ENCODE results near the gene CDX1. TPM values are rescaled to one million over a fixed set of nuclear protein-coding genes. Genes with fewer than 3 reads are reported as not detected.

CDX1 gene
- total RNA-seq, 1 donor from 2014 or later = not detected

GRCh38 chr5:150188146-150188842, 21.7 kb downstream of the CDX1 start:
- Histone ChIP-seq H3K27me3 (ENCODE audit: low read depth) (peaks cover 45% of the 10 kb centered on the region), H3K27ac (replicated peaks) (no peak overlapping the region), H3K36me3 (no peaks in the 10 kb centered on the region), H3K4me3 (no peak overlapping the region), H3K9me3 (replicated peaks) (no peaks in the 10 kb centered on the region), H3K4me1 (peaks cover 7% of the 10 kb centered on the region)
- TF ChIP-seq CTCF (IDR thresholded peaks at IDR 0.05; ENCODE audit: borderline replicate concordance) = no peak
- DNase-seq = no peak
- intact Hi-C loops (cut with micrococcal nuclease) = no loop called here

GRCh38 chr5:150189326-150189725, 22.7 kb downstream of the CDX1 start:
- no peak for DNase-seq
- intact Hi-C loops (cut with micrococcal nuclease) = no loop called here
- Histone ChIP-seq H3K4me1 (peaks cover 7% of the 10 kb centered on the region), H3K4me3 (no peak overlapping the region), H3K27ac (replicated peaks) (no peak overlapping the region), H3K9me3 (replicated peaks) (no peaks in the 10 kb centered on the region), H3K36me3 (no peaks in the 10 kb centered on the region), H3K27me3 (ENCODE audit: low read depth) (peaks cover 45% of the 10 kb centered on the region)
- TF ChIP-seq CTCF (IDR thresholded peaks at IDR 0.05; ENCODE audit: borderline replicate concordance) = no peak

- TF ChIP-seq CTCF (IDR thresholded peaks at IDR 0.05; ENCODE audit: borderline replicate concordance) = no peak
- no peaks in the 10 kb centered on the region for H3K36me3 ChIP-seq
- H3K27me3 ChIP-seq (ENCODE audit: low read depth) = peaks cover 45% of the 10 kb centered on the region
- DNase-seq = no peak
- no peak within 1 kb of the TSS for H3K27ac ChIP-seq (replicated peaks)
- peak within 1 kb of the TSS; percentile 39 for H3K4me3 ChIP-seq
- no peaks in the 10 kb centered on the region for H3K9me3 ChIP-seq (replicated peaks)
- intact Hi-C loops (cut with micrococcal nuclease) = no loop called here
- H3K4me1 ChIP-seq = peaks cover 7% of the 10 kb centered on the region
These were observed 23.3 kb downstream of the CDX1 start, which contains the start of gene SLC6A7 for GRCh38 chr5:150189728-150190502. TSS of gene SLC6A7 (plus strand) at chr5:150190062. CDS start at chr5:150190328, 266 bp downstream.

- Histone ChIP-seq H3K27ac (replicated peaks) (no peak overlapping the region), H3K27me3 (ENCODE audit: low read depth) (peaks cover 45% of the 10 kb centered on the region), H3K36me3 (no peaks in the 10 kb centered on the region), H3K4me1 (peaks cover 7% of the 10 kb centered on the region), H3K4me3 (peak overlapping the region; percentile 39), H3K9me3 (replicated peaks) (no peaks in the 10 kb centered on the region)
- no peak for TF ChIP-seq CTCF (IDR thresholded peaks at IDR 0.05; ENCODE audit: borderline replicate concordance)
- no peak for DNase-seq
- intact Hi-C loops (cut with micrococcal nuclease) = no loop called here
These were observed 24.0 kb downstream of the CDX1 start for GRCh38 chr5:150190503-150190979.

GRCh38 chr5:150190987-150191386, 24.4 kb downstream of the CDX1 start:
- Histone ChIP-seq H3K27me3 (ENCODE audit: low read depth) (peaks cover 45% of the 10 kb centered on the region), H3K36me3 (no peaks in the 10 kb centered on the region), H3K9me3 (replicated peaks) (no peaks in the 10 kb centered on the region), H3K4me1 (peaks cover 7% of the 10 kb centered on the region), H3K4me3 (no peak overlapping the region), H3K27ac (replicated peaks) (no peak overlapping the region)
- no peak for TF ChIP-seq CTCF (IDR thresholded peaks at IDR 0.05; ENCODE audit: borderline replicate concordance)
- intact Hi-C loops (cut with micrococcal nuclease) = no loop called here
- DNase-seq = no peak
